ENCODE data around the gene CEP170.

CEP170 gene

GRCh38 chr1:243267914-243268653 lies 13.0 kb upstream of the CEP170 start:
- TF ChIP-seq ZBTB7A (IDR thresholded peaks at IDR 0.05; ENCODE audit: low read depth) (no peak), USF1 (IDR thresholded peaks at IDR 0.05) (no peak), YY1 (IDR thresholded peaks at IDR 0.05; ENCODE audit: low read depth) (no peak), NFIC (IDR thresholded peaks at IDR 0.05) (no peak), CREB1 (IDR thresholded peaks at IDR 0.05; ENCODE audit: low read depth) (no peak)

- TF ChIP-seq EGR1 (IDR thresholded peaks at IDR 0.05) (no peak), NFIC (IDR thresholded peaks at IDR 0.05) (no peak), YY1 (IDR thresholded peaks at IDR 0.05; ENCODE audit: low read depth) (no peak), TAF1 (IDR thresholded peaks at IDR 0.05; ENCODE audit: low read depth) (no peak), CREB1 (IDR thresholded peaks at IDR 0.05; ENCODE audit: low read depth) (no peak), RAD21 (IDR thresholded peaks at IDR 0.05; ENCODE audit: low read depth) (no peak), ZBTB7A (IDR thresholded peaks at IDR 0.05; ENCODE audit: low read depth) (no peak), CEBPB (IDR thresholded peaks at IDR 0.05) (no peak), FOXM1 (IDR thresholded peaks at IDR 0.05; ENCODE audit: borderline replicate concordance, low read depth) (no peak)
Observed at GRCh38 chr1:243267471-243267880, 12.4 kb upstream of the CEP170 start.

GRCh38 chr1:243266231-243266630 lies 11.2 kb upstream of the CEP170 start:
- TF ChIP-seq FOXM1 (IDR thresholded peaks at IDR 0.05; ENCODE audit: borderline replicate concordance, low read depth): no peak
- no peak for TF ChIP-seq EP300 (IDR thresholded peaks at IDR 0.05; ENCODE audit: borderline replicate concordance)
- TF ChIP-seq NFIC (IDR thresholded peaks at IDR 0.05): no peak
- TF ChIP-seq MAX (IDR thresholded peaks at IDR 0.05): no peak
- no peak for TF ChIP-seq ZBTB7A (IDR thresholded peaks at IDR 0.05; ENCODE audit: low read depth)
- TF ChIP-seq CEBPB (IDR thresholded peaks at IDR 0.05): no peak
- TF ChIP-seq TCF12 (IDR thresholded peaks at IDR 0.05; ENCODE audit: low read depth): no peak
- TF ChIP-seq TAF1 (IDR thresholded peaks at IDR 0.05; ENCODE audit: low read depth): no peak
- no peak for TF ChIP-seq TEAD4 (IDR thresholded peaks at IDR 0.05)
- TF ChIP-seq YY1 (IDR thresholded peaks at IDR 0.05; ENCODE audit: low read depth): no peak
- TF ChIP-seq CREB1 (IDR thresholded peaks at IDR 0.05; ENCODE audit: low read depth): no peak
- TF ChIP-seq REST (IDR thresholded peaks at IDR 0.05; ENCODE audit: low read depth): no peak
- TF ChIP-seq USF1 (IDR thresholded peaks at IDR 0.05): no peak
- no peak for TF ChIP-seq EGR1 (IDR thresholded peaks at IDR 0.05)
- TF ChIP-seq RAD21 (IDR thresholded peaks at IDR 0.05; ENCODE audit: low read depth): no peak

- no peak for TF ChIP-seq CREB1 (IDR thresholded peaks at IDR 0.05; ENCODE audit: low read depth)
- TF ChIP-seq MAX (IDR thresholded peaks at IDR 0.05): no peak
- TF ChIP-seq EGR1 (IDR thresholded peaks at IDR 0.05): no peak
- TF ChIP-seq FOXM1 (IDR thresholded peaks at IDR 0.05; ENCODE audit: borderline replicate concordance, low read depth): no peak
- TF ChIP-seq YY1 (IDR thresholded peaks at IDR 0.05; ENCODE audit: low read depth): no peak
- no peak for TF ChIP-seq USF1 (IDR thresholded peaks at IDR 0.05)
- no peak for TF ChIP-seq ZBTB7A (IDR thresholded peaks at IDR 0.05; ENCODE audit: low read depth)
Observed at GRCh38 chr1:243264717-243265116, 9.6 kb upstream of the CEP170 start.

- TF ChIP-seq ZBTB7A (IDR thresholded peaks at IDR 0.05; ENCODE audit: low read depth) (no peak), TAF1 (IDR thresholded peaks at IDR 0.05; ENCODE audit: low read depth) (no peak), YY1 (IDR thresholded peaks at IDR 0.05; ENCODE audit: low read depth) (no peak), EP300 (IDR thresholded peaks at IDR 0.05; ENCODE audit: borderline replicate concordance) (no peak), CEBPB (IDR thresholded peaks at IDR 0.05) (no peak), TCF12 (IDR thresholded peaks at IDR 0.05; ENCODE audit: low read depth) (no peak), REST (IDR thresholded peaks at IDR 0.05; ENCODE audit: low read depth) (no peak)
Observed at GRCh38 chr1:243261390-243261789, 6.3 kb upstream of the CEP170 start.

All from Ishikawa (cell line).